ENCODE results near the gene DENND2C.

Gene DENND2C

GRCh38 chr1:114540272-114540671, 129.6 kb downstream of the DENND2C start:
- DNase-seq = no peak

GRCh38 chr1:114536043-114536442, 133.8 kb downstream of the DENND2C start:
- DNase-seq = no peak

- DNase-seq = no peak
These were observed 134.4 kb downstream of the DENND2C start for GRCh38 chr1:114535401-114535800.

Measured in NCI-H748 treated with DMSO at 0.1 percent for 48 hours (cell line).